PFSK-1 (cell line): Measurements from ENCODE around the gene KIF5A.

Experiments used
- FOXP2 ChIP-seq: optimal IDR thresholded peaks from 2 replicates; pipeline ENCODE3; 2011; ENCODE audit warnings: borderline replicate concordance, control low read depth, inconsistent platforms; ENCODE audit not compliant: insufficient read depth; ENCODE audit errors: extremely low read length, extremely low read depth
- POLR2AphosphoS5 ChIP-seq: IDR thresholded peaks from 2 replicates; pipeline ENCODE4 v1.6.1; 2012; ENCODE audit warnings: low read depth, mild to moderate bottlenecking, control low read depth, low read length, moderate library complexity
- SIN3A ChIP-seq: IDR thresholded peaks from 2 replicates; pipeline ENCODE4 v1.6.1; 2012; ENCODE audit warnings: mild to moderate bottlenecking, low read length, moderate library complexity, borderline replicate concordance; ENCODE audit not compliant: insufficient read depth
- TAF1 ChIP-seq: IDR thresholded peaks from 2 replicates; pipeline ENCODE4 v1.6.1; 2012; ENCODE audit warnings: low read length, control low read depth, borderline replicate concordance; ENCODE audit not compliant: insufficient read depth
- TF ChIP-seq, protein P1 (sequence below), 2 experiments: IDR thresholded peaks; 2 replicates each; pipeline versions ENCODE4 v1.6.1 to v1.8.0; 2011 to 2012; ENCODE audit warnings: low read depth in 2 of 2, low read length in 2 of 2, control low read depth in 1 of 2, inconsistent platforms in 1 of 2, mild to moderate bottlenecking in 1 of 2, moderate library complexity in 1 of 2; ENCODE audit not compliant: insufficient read depth in 1 of 2

Gene KIF5A

GRCh38 chr12:57551637-57552305 is 1.9 kb downstream of the KIF5A start:
- TF ChIP-seq POLR2AphosphoS5: no peak
- no peak for TF ChIP-seq SIN3A
- no peak for TF ChIP-seq TAF1
- TF ChIP-seq, protein P1, sequence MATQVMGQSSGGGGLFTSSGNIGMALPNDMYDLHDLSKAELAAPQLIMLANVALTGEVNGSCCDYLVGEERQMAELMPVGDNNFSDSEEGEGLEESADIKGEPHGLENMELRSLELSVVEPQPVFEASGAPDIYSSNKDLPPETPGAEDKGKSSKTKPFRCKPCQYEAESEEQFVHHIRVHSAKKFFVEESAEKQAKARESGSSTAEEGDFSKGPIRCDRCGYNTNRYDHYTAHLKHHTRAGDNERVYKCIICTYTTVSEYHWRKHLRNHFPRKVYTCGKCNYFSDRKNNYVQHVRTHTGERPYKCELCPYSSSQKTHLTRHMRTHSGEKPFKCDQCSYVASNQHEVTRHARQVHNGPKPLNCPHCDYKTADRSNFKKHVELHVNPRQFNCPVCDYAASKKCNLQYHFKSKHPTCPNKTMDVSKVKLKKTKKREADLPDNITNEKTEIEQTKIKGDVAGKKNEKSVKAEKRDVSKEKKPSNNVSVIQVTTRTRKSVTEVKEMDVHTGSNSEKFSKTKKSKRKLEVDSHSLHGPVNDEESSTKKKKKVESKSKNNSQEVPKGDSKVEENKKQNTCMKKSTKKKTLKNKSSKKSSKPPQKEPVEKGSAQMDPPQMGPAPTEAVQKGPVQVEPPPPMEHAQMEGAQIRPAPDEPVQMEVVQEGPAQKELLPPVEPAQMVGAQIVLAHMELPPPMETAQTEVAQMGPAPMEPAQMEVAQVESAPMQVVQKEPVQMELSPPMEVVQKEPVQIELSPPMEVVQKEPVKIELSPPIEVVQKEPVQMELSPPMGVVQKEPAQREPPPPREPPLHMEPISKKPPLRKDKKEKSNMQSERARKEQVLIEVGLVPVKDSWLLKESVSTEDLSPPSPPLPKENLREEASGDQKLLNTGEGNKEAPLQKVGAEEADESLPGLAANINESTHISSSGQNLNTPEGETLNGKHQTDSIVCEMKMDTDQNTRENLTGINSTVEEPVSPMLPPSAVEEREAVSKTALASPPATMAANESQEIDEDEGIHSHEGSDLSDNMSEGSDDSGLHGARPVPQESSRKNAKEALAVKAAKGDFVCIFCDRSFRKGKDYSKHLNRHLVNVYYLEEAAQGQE (IDR thresholded peaks at IDR 0.05; ENCODE audit: insufficient read depth in 1 of 2, low read depth in 2 of 2, low read length in 2 of 2): no peak
- TF ChIP-seq FOXP2: no peak

DNA sequence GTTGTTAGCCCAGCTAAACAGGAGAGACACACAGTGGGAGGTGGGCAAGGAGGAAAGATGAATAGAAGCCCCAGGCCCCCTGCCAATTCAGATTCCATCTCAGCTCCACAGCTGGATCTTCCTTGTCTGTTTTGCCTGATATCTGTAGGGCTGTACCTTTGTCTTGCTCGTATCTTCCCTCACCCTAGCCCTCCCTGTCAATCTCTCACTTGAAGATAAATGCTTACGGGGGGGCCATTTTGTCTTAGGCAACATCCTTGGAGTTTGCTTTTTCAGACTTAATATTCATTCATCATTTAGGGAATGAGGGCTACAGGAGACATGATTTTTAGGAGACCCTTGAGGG is 2.4 kb downstream of the KIF5A start:
- TF ChIP-seq TAF1 (no peak), POLR2AphosphoS5 (no peak), FOXP2 (no peak), SIN3A (no peak)
- TF ChIP-seq, protein P1 (IDR thresholded peaks at IDR 0.05; ENCODE audit: insufficient read depth in 1 of 2, low read depth in 2 of 2, low read length in 2 of 2): no peak

- TF ChIP-seq TAF1: no peak
- TF ChIP-seq, protein P1 (IDR thresholded peaks at IDR 0.05; ENCODE audit: insufficient read depth in 1 of 2, low read depth in 2 of 2, low read length in 2 of 2): peak in 1 of 2 experiments; percentile 55; a peak in 1 of 4 replicates
These were observed 3.0 kb downstream of the KIF5A start for GRCh38 chr12:57552835-57553313.

GRCh38 chr12:57553343-57554202 is 3.7 kb downstream of the KIF5A start:
- TF ChIP-seq SIN3A (no peak), TAF1 (no peak), POLR2AphosphoS5 (no peak), FOXP2 (no peak)
- TF ChIP-seq, protein P1 (IDR thresholded peaks at IDR 0.05; ENCODE audit: insufficient read depth in 1 of 2, low read depth in 2 of 2, low read length in 2 of 2): no peak
